ENCODE results near the gene WAPL.

- TF ChIP-seq, protein P1, sequence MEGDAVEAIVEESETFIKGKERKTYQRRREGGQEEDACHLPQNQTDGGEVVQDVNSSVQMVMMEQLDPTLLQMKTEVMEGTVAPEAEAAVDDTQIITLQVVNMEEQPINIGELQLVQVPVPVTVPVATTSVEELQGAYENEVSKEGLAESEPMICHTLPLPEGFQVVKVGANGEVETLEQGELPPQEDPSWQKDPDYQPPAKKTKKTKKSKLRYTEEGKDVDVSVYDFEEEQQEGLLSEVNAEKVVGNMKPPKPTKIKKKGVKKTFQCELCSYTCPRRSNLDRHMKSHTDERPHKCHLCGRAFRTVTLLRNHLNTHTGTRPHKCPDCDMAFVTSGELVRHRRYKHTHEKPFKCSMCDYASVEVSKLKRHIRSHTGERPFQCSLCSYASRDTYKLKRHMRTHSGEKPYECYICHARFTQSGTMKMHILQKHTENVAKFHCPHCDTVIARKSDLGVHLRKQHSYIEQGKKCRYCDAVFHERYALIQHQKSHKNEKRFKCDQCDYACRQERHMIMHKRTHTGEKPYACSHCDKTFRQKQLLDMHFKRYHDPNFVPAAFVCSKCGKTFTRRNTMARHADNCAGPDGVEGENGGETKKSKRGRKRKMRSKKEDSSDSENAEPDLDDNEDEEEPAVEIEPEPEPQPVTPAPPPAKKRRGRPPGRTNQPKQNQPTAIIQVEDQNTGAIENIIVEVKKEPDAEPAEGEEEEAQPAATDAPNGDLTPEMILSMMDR (conservative IDR thresholded peaks at IDR 0.05 in 1 of 2, IDR thresholded peaks at IDR 0.05 in 1 of 2; ENCODE audit: extremely low read depth in 1 of 2, insufficient read depth in 1 of 2, low read depth in 1 of 2, low read length in 2 of 2): no peak
- no peak for TF ChIP-seq EZH2 (IDR thresholded peaks at IDR 0.05; ENCODE audit: borderline replicate concordance, low read length)
Measured at GRCh38 chr10:86387178-86387794, 134.3 kb downstream of the WAPL start.

All from mammary epithelial cell (primary cell).